Testis (tissue), 2 donors: ENCODE measurements around the gene MACROD2.

Experiments
- CTCF ChIP-seq, 3 experiments: fragments of 450-650 bp in 2 of 3; fragments of 200-600 bp in 1 of 3; sonication (generic) in 1 of 3; IDR thresholded peaks; one replicate each; pipeline ENCODE4 v1.5.1; 2016 to 2019; ENCODE audit warnings: antibody characterized with exemption in 3 of 3, mild to moderate bottlenecking in 2 of 3, moderate library complexity in 1 of 3
- POLR2A ChIP-seq: fragments of 450-650 bp; IDR thresholded peaks from one replicate; pipeline ENCODE4 v1.6.1; 2017; ENCODE audit warnings: antibody characterized with exemption, mild to moderate bottlenecking, moderate library complexity

- TF ChIP-seq POLR2A (no peak), CTCF (IDR thresholded peaks at IDR 0.05) (no peak)
Measured at GRCh38 chr20:15843777-15844176, 1848.5 kb downstream of the MACROD2 start.
